Prostate gland (tissue), 2 donors: ENCODE results near the gene ZNF420.

Experiments used
- POLR2A ChIP-seq: fragments of 450-650 bp; IDR thresholded peaks from one replicate; pipeline ENCODE4 v1.6.1; 2016; ENCODE audit warnings: antibody characterized with exemption, mild to moderate bottlenecking
- POLR2AphosphoS5 ChIP-seq: sonication (generic); formaldehyde crosslinking; IDR thresholded peaks from one replicate; pipeline ENCODE4 v1.6.1; 2017; ENCODE audit warnings: antibody characterized with exemption
- TF ChIP-seq, protein P1 (sequence below), 4 experiments: fragments of 200-600 bp in 2 of 4; fragments of 450-650 bp in 2 of 4; sonication (generic) in 2 of 4; IDR thresholded peaks; 1 replicate in 3 of 4; 2 replicates in 1 of 4; pipeline ENCODE4 v1.5.1; 2016 to 2019; ENCODE audit warnings: antibody characterized with exemption in 4 of 4, mild to moderate bottlenecking in 2 of 4, moderate library complexity in 2 of 4

DNA sequence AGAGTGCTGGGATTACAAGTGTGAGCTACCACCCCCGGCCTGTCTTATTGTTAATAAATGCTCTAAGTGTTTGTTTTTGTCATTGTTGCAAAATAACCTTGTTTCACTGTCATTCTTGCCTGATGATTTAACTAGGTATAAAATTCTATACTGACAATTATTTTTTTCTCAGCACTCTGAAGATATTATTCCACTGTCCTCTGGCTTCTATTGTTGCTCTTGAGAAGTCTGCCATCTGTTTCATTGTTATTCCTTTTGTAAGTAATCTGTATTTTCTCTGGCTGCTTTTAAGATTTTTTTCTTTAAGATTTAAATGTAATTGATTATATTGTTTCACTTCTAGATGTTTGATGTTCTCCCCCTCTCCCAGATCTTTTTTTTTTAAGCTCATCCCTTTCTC lies 17.6 kb downstream of the ZNF420 start:
- TF ChIP-seq, protein P1, sequence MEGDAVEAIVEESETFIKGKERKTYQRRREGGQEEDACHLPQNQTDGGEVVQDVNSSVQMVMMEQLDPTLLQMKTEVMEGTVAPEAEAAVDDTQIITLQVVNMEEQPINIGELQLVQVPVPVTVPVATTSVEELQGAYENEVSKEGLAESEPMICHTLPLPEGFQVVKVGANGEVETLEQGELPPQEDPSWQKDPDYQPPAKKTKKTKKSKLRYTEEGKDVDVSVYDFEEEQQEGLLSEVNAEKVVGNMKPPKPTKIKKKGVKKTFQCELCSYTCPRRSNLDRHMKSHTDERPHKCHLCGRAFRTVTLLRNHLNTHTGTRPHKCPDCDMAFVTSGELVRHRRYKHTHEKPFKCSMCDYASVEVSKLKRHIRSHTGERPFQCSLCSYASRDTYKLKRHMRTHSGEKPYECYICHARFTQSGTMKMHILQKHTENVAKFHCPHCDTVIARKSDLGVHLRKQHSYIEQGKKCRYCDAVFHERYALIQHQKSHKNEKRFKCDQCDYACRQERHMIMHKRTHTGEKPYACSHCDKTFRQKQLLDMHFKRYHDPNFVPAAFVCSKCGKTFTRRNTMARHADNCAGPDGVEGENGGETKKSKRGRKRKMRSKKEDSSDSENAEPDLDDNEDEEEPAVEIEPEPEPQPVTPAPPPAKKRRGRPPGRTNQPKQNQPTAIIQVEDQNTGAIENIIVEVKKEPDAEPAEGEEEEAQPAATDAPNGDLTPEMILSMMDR (IDR thresholded peaks at IDR 0.05): no peak
- no peak for TF ChIP-seq POLR2AphosphoS5
- TF ChIP-seq POLR2A: no peak
